ENCODE data around the gene SHE. TPM values are rescaled to one million over a fixed set of nuclear protein-coding genes. Genes with fewer than 3 reads are reported as not detected.
"Not testable (repeated sequence)": the region's sequence is repeated elsewhere in the genome, so short reads cannot be mapped to it uniquely, and the experiment has no call there.

SHE gene
- total and polyA plus RNA-seq, 2 experiments from 2014 or later = 2.0 to 2.7 TPM

DNA sequence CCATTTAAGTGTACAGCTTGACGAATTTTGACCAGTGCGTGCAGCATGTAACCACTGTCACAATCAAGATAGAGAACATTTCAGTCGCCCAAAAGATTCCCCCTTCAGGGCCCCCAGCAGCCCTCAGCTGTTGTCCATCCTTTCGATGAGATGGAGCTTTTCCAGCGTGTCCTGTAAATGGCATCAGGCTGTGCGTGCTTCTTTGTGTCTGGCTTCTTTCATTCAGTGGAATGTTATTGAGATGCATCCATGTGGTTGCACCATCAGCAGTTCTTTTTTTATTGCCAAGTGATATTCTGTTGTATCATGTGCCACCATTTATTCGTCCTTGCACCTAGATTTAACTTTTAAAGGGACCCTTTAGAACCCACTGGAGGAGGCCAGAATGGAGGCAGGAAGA is 34.4 kb upstream of the SHE start:
- H3K27ac ChIP-seq = no peak overlapping the region
- peaks cover 4% of the 10 kb centered on the region for H3K27me3 ChIP-seq
- no peak for DNase-seq (ENCODE audit: low read depth in 1 of 2, low spot score in 1 of 2)
- no peak overlapping the region for H3K4me3 ChIP-seq
- TF ChIP-seq, protein P1, sequence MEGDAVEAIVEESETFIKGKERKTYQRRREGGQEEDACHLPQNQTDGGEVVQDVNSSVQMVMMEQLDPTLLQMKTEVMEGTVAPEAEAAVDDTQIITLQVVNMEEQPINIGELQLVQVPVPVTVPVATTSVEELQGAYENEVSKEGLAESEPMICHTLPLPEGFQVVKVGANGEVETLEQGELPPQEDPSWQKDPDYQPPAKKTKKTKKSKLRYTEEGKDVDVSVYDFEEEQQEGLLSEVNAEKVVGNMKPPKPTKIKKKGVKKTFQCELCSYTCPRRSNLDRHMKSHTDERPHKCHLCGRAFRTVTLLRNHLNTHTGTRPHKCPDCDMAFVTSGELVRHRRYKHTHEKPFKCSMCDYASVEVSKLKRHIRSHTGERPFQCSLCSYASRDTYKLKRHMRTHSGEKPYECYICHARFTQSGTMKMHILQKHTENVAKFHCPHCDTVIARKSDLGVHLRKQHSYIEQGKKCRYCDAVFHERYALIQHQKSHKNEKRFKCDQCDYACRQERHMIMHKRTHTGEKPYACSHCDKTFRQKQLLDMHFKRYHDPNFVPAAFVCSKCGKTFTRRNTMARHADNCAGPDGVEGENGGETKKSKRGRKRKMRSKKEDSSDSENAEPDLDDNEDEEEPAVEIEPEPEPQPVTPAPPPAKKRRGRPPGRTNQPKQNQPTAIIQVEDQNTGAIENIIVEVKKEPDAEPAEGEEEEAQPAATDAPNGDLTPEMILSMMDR (IDR thresholded peaks at IDR 0.05; ENCODE audit: low read depth, low read length) = no peak
- no peaks in the 10 kb centered on the region for H3K4me1 ChIP-seq (ENCODE audit: low read depth)
- H3K9me3 ChIP-seq (ENCODE audit: low read depth) = no peaks in the 10 kb centered on the region
- no peaks in the 10 kb centered on the region for H3K36me3 ChIP-seq

- H3K27ac ChIP-seq = no peak overlapping the region
- H3K4me3 ChIP-seq = no peak overlapping the region
- no peaks in the 10 kb centered on the region for H3K27me3 ChIP-seq
- DNase-seq (ENCODE audit: low read depth in 1 of 2, low spot score in 1 of 2) = peak; percentile 24 to 52
- H3K9me3 ChIP-seq (ENCODE audit: low read depth) = no peaks in the 10 kb centered on the region
- TF ChIP-seq, protein P1 (IDR thresholded peaks at IDR 0.05; ENCODE audit: low read depth, low read length) = peak; percentile 37
- H3K36me3 ChIP-seq = no peaks in the 10 kb centered on the region
- no peaks in the 10 kb centered on the region for H3K4me1 ChIP-seq (ENCODE audit: low read depth)
Observed at GRCh38 chr1:154533952-154534844, 32.0 kb upstream of the SHE start.

GRCh38 chr1:154531950-154532349 is 29.7 kb upstream of the SHE start:
- H3K4me1 ChIP-seq (ENCODE audit: low read depth); H3K36me3 ChIP-seq; DNase-seq (ENCODE audit: low read depth in 1 of 2, low spot score in 1 of 2); H3K9me3 ChIP-seq (ENCODE audit: low read depth); H3K4me3 ChIP-seq; H3K27ac ChIP-seq; H3K27me3 ChIP-seq: not testable (repeated sequence)

DNA sequence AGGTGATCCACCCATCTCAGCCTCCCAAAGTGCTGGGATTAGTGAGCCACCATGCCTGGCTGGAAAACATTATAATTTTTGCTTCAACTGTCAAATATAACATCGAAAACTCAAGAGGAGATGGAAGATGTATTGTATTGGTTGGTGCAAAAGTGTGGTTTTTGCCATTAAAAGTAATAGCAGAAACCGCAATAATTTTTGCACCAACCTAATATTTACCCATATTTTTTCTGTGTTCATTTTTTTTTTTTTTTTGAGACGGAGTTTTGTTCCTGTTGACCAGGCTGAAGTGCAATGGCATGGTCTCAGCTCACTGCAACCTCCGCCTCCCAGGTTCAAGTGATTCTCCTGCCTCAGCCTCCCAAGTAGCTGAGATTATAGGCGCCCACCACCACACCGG is 27.1 kb upstream of the SHE start:
- Histone ChIP-seq H3K4me3 (no peak overlapping the region), H3K36me3 (no peaks in the 10 kb centered on the region), H3K27ac (no peak overlapping the region), H3K4me1 (ENCODE audit: low read depth) (no peaks in the 10 kb centered on the region), H3K9me3 (ENCODE audit: low read depth) (no peaks in the 10 kb centered on the region), H3K27me3 (no peaks in the 10 kb centered on the region)
- DNase-seq (ENCODE audit: low read depth in 1 of 2, low spot score in 1 of 2) = no peak
- TF ChIP-seq, protein P1 (IDR thresholded peaks at IDR 0.05; ENCODE audit: low read depth, low read length) = no peak

- no peaks in the 10 kb centered on the region for H3K27me3 ChIP-seq
- H3K4me1 ChIP-seq (ENCODE audit: low read depth) = no peaks in the 10 kb centered on the region
- H3K36me3 ChIP-seq = no peaks in the 10 kb centered on the region
- no peaks in the 10 kb centered on the region for H3K9me3 ChIP-seq (ENCODE audit: low read depth)
- H3K27ac ChIP-seq = no peak overlapping the region
- no peak for DNase-seq (ENCODE audit: low read depth in 1 of 2, low spot score in 1 of 2)
- H3K4me3 ChIP-seq = no peak overlapping the region
- TF ChIP-seq, protein P1 (IDR thresholded peaks at IDR 0.05; ENCODE audit: low read depth, low read length) = no peak
Observed at GRCh38 chr1:154527192-154527591, 25.0 kb upstream of the SHE start.

GRCh38 chr1:154524881-154525280 is 22.7 kb upstream of the SHE start:
- no peaks in the 10 kb centered on the region for H3K27me3 ChIP-seq
- TF ChIP-seq, protein P1 (IDR thresholded peaks at IDR 0.05; ENCODE audit: low read depth, low read length) = no peak
- DNase-seq (ENCODE audit: low read depth in 1 of 2, low spot score in 1 of 2) = no peak
- H3K4me1 ChIP-seq (ENCODE audit: low read depth) = peaks cover 10% of the 10 kb centered on the region
- no peaks in the 10 kb centered on the region for H3K36me3 ChIP-seq
- no peak overlapping the region for H3K4me3 ChIP-seq
- no peak overlapping the region for H3K27ac ChIP-seq
- no peaks in the 10 kb centered on the region for H3K9me3 ChIP-seq (ENCODE audit: low read depth)

All from cardiac muscle cell (in vitro differentiated cells and primary cell).